IPS-NIHi7 (cell line): Measurements from ENCODE around the gene CASP14.
A peak's percentile ranks its signal among the peaks of the same experiment; 100 is the strongest.
"Not testable (repeated sequence)": the region's sequence is repeated elsewhere in the genome, so short reads cannot be mapped to it uniquely, and the experiment has no call there.

Experiments used
- DNase-seq: peaks from one replicate; pipeline ENCODE4 v3.0.0; 2012; ENCODE audit warnings: mixed read lengths; ENCODE audit errors: extremely low spot score

The CASP14 gene, protein sequence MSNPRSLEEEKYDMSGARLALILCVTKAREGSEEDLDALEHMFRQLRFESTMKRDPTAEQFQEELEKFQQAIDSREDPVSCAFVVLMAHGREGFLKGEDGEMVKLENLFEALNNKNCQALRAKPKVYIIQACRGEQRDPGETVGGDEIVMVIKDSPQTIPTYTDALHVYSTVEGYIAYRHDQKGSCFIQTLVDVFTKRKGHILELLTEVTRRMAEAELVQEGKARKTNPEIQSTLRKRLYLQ

DNA sequence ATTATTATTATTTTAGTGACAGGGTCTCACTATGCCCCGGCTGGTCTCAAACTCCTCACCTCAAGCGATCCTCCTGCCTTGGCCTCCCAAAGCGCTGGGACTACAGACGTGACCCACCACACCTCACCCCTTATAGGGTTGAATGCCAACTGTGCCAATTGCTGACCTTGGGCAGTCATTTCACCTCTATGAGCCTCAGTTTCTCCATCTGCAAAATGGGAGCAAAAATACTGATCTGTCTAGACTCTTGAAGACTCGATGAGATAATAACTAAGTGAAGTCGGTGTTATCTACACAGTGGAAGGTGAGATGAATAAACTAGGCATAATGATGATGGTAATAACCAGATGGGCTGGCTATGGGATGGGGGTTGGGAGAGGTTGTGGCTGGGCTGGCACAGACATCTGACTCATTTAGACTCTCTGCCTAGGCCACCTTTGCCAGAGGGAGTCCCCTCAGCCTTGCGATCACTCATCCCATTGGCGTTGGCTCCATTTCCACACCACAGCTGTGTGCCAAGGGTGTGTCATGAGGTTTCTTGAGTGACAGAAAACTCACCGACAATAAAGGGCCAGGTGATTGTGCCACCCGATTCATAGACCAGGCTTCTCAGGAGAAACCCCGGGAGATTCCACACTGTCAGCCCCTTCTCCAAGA, at the start of gene CASP14:
Gene CASP14 (plus strand): TSS at position 596 of the 657 bp plus-strand sequence. CDS start 2,772 bp downstream, outside the sequence.
- no peak for DNase-seq

DNA sequence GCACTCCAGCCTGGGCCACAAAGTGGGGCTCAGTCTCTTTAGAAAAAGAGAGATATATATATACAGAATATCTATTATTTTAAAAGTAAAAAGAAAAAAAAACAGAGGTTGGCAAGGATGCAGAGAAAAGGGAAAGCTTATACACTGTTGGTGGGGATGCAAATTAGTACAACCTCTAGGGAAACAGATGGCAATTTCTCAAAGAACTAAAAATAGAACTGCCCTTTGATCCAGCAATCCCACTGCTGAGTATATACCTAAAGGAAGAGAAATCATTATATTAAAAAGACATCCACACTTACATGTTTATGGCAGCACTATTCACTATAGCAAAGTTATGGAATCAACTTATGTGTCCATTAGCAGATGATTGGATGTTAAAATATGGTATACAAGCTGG, 41.0 kb upstream of the CASP14 start:
- DNase-seq = no peak

DNA sequence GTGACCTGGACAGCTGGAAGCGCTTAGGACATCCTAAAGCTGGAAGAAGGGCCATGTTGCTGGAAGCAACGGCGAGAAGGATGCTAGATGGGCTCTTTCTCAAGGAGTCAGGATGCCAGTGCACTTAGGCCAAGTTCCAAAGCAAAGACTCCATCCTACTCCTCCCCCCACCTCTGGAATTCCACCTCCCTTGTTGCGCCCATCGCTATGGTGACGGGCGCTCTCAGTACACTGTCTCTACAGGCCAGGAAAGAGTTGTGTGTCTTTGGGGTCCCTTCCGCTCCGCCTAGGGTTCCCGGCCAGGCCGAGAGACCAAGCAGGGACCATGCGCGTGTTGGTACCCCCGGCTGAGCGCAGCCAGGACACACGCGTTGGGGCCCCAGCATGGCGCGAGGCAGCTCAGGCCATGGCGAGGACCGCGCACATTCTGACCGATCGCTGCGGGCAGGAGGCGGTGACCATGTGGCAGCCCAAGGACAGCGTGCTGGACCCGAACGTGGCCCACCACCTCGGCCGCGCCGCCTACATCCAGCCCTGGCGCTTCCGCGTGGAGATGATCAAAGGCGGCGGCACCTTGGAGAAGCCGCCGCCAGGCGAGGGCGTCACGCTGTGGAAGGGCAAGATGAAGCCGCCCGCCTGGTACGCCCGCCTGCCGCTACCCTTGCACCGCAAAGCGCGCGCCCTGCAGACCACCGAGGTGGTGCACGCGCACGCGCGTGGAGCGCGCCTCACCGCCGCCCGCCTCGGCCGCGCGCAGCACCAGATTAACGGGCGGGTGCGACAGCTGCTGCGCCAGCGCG, 38.6 kb upstream of the CASP14 start:
- DNase-seq = peak; percentile 66

DNA sequence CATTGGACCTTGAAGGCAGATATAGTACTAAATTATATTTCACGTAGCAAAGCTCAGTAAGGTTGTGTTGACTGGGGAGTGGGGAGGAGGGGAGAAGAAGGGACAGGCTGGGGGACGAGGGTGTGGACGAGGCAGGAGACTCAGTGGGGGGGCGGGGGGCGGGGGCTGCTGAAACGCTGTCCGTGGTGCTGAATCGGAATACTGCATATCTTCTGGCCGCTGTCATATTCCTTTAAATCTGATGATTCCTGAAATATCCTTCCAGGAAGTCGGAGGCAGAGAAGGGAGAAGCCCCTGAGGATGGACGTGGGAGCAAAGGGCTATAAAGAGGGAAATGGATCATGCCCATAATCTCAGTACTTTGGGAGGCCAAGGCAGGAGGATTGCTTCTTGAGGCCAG, 34.7 kb upstream of the CASP14 start:
- no peak for DNase-seq

DNA sequence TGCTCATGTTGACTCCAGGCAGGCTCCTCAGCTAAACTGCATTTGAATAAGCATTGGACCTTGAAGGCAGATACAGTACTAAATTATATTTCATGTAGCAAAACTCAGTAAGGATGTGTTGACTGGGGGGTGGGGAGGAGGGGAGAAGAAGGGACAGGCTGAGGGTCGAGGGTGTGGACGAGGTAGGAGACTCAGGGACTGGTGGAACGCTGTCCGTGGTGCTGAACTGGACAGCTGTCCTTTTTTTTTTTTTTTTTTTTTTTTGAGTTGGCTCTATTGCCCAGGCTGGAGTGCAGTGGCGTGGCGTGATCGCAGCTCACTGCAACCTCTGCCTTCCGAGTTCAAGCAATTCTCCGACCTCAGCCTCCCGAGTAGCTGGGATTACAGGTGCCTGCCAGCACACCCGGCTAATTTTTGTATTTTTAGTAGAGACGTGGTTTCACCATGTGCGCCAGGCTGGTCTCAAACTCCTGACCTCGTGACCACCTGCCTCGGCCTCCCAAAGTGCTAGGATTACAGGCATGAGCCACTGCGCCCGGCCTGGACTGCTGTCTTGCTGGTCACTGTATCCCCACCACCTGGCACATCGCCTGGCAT, 33.2 kb upstream of the CASP14 start:
- DNase-seq = peak; percentile 53

DNA sequence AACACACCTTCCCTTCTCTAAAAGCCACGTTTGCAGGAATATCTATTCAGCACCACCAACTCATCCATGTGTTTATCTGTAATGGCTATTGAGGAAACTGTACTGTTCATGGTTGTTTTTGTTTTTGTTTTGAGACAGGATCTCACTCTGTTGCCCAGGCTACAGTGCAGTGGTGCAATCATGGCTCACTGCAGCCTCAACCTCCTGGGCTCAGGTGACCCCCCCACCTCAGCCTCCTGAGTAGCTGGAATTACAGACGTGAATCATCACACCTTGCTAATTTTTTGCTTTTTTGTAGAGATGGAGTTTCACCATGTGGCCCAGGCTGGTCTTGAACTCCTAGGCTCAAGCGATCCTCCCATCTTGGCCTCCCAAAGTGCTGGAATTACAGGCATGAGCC, 30.4 kb upstream of the CASP14 start:
- not testable (repeated sequence) for DNase-seq

DNA sequence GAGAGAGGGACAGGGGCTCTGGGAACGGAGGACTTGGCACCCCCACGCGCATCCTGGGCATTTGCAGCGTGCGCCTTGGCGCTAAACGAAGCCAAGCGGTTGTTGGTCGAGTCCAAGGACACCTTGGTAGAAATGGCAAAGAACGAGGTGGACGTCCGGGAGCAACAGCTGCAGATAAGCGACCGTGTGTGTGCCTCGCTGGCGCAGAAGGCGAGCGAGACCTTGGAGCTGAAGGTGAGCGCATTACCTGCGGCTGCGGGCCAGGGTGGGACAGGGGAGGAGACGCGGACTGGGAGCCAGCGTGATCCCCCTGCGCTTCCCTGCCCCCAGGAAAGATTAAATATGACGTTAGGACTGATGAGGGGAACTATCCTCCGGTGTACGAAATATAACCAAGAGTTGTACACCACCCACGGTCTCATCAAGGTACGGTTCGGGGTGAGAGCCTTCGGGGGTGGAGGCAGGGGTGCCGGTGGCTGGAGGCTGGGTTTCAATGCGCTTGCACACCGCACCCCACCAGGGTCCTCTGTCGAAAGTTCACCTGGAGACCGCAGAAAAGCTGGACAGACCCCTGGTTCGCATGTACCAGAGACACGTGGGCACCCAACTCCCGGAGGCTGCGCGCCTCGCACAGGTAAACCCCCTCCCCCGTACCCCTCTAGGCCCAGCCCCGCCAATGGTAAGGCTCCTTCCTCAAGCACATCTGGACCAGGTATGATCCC, 27.8 kb upstream of the CASP14 start:
- no peak for DNase-seq

DNA sequence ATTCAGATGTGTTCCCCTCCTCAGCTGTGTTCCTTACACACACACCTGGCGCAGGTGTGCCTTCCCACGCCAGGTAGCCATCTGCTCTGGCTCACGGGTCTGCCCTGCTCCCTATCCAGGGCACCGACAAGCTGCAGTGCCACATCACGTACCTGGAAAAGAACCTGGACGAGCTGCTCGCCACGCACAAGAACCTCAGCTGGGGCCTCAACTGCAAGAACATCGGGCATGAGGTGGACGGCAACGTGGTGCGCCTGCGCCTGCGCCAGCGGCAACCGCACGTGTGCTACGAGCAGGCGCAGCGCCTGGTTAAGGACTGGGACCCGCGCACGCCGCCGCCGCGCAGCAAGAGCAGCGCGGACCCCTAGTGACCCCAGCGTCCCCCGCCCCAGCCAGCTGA, 26.5 kb upstream of the CASP14 start:
- no peak for DNase-seq

DNA sequence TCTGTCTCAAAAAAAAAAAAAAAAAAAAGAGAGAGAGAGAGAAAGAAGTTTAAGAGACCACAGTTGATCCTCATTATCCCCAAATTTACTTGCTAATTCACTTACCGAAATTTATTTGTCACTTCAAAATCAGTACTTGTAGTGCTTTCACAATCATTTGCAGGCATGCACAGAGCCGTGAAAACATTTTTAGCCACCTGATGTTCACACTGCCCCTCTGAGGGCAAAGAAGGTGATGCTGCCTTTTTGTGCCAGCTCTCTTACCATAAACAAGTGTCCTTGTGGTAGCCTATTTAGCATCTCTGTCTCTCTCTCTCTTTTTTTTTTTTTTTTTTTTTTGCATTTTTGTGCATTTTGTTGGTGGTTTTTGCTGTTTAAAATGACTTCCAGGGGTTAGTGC, 24.1 kb upstream of the CASP14 start:
- no peak for DNase-seq

DNA sequence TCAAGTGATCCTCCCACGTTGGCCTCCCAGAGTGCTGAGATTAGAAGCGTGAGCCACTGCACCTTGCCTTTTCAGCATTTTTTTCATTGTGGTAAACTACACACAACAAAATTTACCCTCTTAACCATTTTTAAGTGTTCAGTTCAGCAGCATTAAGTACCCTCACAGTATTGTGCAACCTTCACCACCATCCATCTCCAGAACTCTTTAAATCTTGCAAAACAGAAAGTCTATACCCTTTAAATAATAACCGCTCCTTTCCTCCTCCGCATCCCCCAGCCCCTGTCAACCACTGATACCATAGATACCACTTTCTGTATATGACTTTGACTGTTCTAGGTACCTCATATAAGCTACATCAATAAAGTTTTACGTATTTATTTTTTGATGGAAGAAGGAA, 20.8 kb upstream of the CASP14 start:
- DNase-seq = no peak

DNA sequence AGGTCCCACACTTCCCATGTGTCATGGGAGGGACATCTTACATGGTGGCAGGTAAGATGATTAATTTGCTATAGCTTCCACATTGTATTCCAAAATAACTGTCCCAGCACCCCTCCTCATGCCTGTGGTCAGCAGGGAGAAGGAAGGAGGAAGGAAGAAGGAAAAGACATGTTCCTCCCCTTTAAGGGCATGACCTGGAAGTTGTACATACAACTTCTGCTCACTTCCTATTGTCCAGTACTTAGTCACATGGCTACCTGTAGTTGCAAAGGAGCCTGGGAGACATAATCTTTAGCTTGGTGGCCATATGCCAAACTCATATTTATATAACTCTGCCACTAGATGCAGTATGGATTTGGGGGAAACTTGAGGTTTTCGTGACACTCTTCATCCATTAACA, 17.6 kb upstream of the CASP14 start:
- no peak for DNase-seq

DNA sequence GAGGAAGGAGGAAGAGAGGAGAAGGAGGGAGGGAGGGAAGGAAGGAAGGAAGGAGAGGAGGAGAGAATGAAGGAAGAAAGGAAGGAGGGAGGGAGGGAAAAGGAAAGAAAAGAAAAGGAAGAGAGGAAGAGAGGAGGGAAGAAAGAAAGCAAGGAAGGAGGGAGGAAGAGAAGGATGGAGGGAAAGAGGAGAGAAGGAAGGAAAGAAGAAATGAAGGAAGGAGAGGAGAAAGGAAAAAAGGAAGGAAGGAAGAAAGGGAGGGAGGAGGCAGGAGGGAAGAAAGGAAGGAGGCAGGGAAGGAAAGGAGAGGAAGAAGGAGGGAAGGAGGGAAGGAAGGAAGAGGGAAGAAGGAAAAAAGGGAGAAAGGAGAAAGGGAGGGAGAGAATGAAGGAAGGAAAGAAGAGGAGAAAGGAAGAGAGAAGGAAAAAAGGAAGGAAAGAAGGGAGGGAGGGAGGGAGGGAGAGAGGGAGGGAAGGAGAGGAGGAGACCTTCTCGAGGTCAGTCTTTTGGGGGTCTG, 13.4 kb upstream of the CASP14 start:
- DNase-seq = no peak

DNA sequence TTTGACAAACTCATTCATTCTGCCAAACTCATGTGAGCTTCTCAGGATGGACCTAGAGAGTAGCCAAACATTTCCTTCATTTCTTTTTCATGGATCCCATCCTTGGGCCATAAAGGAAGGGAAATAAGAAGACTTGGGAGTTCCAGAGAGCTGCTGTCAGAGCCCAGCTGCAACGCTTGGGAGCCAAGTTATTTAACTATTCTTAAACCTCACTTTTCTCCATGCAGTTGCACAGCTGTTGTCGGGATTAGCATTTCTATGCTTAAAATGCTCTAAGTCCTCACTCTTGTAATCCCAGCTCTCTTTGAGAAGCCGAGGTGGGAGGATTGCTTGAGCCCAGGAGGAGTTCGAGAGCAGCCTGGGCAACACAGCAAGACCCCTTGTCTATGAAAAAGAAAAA, 11.7 kb upstream of the CASP14 start:
- no peak for DNase-seq

DNA sequence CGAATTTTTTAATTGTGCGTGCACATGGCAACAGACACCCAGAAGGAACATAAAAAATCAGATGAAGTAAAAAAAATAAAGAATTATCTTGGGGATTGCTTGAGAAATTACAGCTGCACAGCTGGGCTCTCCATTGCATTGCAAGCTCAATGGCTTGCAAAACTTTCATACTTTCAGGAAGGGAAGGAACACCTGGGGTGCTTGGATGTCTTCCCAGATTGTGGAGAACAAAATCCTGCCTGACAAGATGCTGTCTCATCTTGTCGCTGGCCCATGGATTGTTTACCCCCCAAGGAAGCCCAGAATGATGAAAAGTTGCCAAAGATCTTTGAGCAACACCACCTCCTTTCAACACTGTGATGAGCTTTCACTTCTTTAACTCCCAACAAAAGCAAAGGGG, 11.0 kb upstream of the CASP14 start:
- no peak for DNase-seq

DNA sequence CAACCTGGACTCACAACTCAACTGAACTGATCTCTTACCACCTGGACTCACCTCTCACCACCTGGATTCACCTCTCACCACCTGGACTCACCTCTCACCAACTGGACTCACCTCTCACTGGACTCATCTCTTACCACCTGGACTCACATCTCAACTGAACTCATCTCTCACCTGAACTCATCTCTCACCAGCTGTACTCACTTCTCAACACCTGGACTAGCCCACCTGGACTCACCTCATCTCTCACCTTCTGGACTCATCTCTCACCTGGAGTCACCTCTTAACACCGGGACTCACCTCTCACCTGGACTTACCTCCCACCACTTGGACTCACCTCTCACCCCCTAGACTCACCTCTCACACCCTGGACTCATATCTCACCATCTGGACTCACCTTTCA, 7.3 kb upstream of the CASP14 start:
- DNase-seq = no peak

DNA sequence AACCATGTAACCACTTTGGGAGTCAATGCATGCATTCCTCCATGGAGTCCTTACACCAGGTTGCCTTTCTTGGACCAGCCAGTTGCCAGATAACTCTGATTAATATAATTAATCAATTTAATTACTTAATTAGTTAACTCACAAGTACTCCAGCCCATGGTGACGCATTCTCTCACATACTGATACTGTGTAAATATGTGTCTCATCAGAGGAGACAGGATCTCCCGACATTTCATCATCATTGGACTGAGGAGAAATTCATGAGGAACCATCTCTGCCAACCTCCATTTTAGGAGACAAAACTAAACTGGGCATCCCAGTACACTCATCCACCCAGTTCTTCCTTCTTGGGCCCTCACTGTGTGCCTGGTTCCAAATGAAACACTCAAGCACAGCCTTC, 6.5 kb upstream of the CASP14 start:
- DNase-seq = no peak

DNA sequence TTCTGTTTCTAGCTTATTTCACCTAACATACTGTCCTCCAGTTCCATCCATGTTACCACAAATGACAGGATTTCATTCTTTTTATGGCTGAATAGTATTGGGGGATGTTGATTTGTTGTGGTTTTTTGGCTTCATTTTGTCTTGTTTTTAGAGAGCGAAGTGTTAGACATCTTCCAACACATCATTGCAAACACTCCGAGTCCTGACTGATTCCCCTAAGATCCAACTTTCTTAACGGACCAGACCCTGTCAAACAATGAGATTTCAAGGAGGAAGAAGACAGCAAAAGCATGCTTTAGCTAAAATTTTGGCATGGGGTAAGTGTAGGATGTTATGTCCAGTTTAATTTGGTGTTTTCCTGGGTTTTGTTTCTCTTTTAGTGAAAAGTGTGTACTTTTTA, 3.8 kb upstream of the CASP14 start:
- DNase-seq = no peak

DNA sequence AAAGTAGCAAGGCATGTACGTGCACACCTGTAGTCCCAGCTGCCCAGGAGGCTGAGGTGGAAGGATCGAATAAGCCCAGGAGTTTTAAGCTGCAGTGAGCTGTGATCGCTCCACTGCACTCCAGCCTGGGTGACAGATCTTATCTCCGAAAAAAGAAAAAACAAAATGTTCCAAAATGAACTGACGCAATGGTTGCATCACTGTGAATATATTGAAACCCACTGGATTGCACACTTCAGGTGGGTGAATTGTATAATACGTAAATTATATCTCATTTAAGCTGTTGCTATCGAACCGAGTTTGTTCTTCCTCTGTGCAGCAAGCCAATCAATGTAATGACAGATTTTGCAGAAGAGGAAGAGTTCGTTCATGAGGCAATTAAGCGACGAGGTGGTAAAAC, 1.6 kb upstream of the CASP14 start:
- DNase-seq = no peak

DNA sequence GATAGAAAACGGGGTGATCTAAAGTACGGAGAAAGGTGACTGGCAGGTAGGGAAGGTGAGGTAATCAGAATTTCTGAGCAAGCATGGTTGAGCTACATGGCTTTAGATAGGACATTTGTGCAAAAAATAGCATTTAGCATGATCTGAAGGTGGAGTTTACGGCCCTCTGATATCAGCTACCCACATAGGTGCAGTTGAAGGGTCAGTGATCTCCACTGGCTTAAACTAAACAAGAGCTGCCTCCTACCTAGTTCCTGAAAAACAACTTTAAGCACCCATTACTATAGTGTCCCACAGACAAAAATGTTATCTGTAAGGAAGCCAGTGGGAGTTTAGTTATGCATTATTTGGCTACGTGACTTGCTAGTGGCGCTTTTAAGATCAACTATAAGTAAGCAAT, 1.2 kb upstream of the CASP14 start:
- DNase-seq = no peak

DNA sequence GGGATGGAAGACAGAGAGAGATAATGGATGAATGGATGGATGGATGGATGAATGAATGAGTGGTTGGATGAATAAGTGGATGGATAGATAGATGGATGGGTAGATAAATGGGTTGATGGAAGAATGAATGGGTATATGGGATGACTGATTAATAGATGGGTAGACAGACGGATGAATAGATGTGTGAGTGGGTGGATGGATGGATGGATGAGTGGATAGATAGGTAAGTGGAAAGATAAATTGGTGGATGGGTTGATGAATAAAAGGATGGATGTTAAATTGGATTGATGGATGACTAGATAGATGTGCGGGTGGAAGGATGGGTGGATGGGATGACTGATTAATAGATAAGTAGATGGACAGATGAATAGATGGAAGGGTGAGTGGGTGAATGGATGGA, 1.4 kb downstream of the CASP14 start:
- no peak for DNase-seq

DNA sequence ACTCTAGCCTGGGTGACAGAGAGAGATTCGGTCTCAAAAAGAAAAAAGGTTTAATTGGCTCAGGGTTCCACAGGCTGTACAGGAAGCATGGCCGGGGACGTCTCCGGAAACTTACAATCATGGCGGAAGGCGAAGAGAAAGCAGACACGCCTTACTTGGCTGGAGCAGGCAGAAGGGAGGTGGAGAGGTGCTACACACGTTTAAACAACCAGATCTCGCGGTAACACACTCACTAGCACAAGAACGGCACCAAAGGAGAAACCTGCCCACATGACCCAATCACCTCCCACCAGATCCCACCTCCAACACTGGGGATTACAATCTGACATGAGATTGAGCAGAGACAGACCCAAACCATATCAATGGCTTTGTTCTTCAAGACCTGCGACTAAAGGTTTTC, 12.8 kb downstream of the CASP14 start:
- DNase-seq = no peak

DNA sequence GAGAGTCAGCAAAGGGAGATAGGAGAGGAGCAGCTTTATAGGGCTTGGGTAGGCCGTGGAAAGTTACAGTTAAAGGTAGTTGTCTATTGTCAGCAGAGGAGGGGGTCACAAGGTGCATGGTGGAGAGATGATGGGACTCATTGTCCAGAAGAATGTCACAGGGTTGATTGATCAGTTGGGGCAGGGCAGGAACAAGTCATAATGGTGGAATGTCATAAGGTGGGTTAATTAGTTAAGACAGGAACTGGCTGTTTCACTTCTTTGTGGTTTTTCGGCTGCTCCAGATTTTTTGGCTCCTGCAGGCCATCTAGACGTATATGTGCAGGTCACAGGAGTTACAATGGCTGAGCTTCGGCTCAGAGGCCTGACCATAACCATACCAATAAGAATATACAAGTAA, 21.1 kb downstream of the CASP14 start:
- DNase-seq = not testable (repeated sequence)
